NB4 (cell line): ENCODE results near the gene ADARB2.

Experiments used
- DNase-seq: peaks from one replicate; pipeline ENCODE4 v3.0.0; 2010; ENCODE audit warnings: low read depth
- H3K4me3 ChIP-seq: one replicate; pipeline ENCODE4 v1.5.1; 2011; ENCODE audit warnings: mild to moderate bottlenecking, low read depth, low read length, moderate library complexity
- CTCF ChIP-seq: IDR thresholded peaks from one replicate; pipeline ENCODE4 v1.5.1; 2012; ENCODE audit warnings: low read depth, low read length
- MAX ChIP-seq: IDR thresholded peaks from 2 replicates; pipeline ENCODE4 v1.6.1; 2011; ENCODE audit warnings: low read depth, low read length
- MYC ChIP-seq: IDR thresholded peaks from 2 replicates; pipeline ENCODE4 v1.6.1; 2011; ENCODE audit warnings: low read depth, low read length
- POLR2A ChIP-seq: IDR thresholded peaks from 2 replicates; pipeline ENCODE4 v1.6.1; 2011; ENCODE audit warnings: mild to moderate bottlenecking; ENCODE audit not compliant: insufficient read length; ENCODE audit errors: extremely low read depth

ADARB2 gene

GRCh38 chr10:1709161-1709560, 28.2 kb downstream of the ADARB2 start:
- TF ChIP-seq POLR2A, result no peak
- TF ChIP-seq MYC, result no peak
- TF ChIP-seq CTCF, result no peak
- no peak for TF ChIP-seq MAX
- no peak overlapping the region for H3K4me3 ChIP-seq
- DNase-seq, result no peak

- TF ChIP-seq CTCF (no peak), MYC (no peak), MAX (no peak)
- no peak overlapping the region for H3K4me3 ChIP-seq
- DNase-seq, result no peak
These were observed 28.6 kb downstream of the ADARB2 start for GRCh38 chr10:1708746-1709145.

DNA sequence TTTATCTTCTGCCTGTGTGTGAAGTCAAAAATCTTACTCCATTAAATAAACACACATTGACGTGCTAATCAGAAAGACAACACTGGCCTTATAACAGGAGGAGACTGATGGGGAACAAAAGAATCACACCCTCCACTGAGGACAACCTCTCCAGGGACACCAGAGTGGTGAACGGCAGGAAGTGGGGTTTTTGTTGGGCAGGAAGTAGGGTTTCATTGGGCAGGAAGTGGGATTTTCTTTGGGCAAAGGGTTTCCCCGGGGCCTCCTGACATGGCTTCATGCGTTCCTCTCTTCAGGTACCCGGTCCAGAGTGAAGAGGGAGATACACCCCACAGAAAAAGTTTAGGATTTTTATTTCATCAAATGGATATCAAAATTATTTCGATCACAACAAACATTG, 30.6 kb downstream of the ADARB2 start:
- no peak for DNase-seq
- TF ChIP-seq MAX, result no peak
- TF ChIP-seq POLR2A, result no peak
- no peak for TF ChIP-seq CTCF
- TF ChIP-seq MYC, result no peak
- no peak overlapping the region for H3K4me3 ChIP-seq

GRCh38 chr10:1706256-1706655, 31.1 kb downstream of the ADARB2 start:
- no peak overlapping the region for H3K4me3 ChIP-seq
- DNase-seq, result no peak
- TF ChIP-seq MYC, result no peak
- TF ChIP-seq POLR2A, result no peak
- TF ChIP-seq MAX, result no peak
- no peak for TF ChIP-seq CTCF

- no peak for DNase-seq
- no peak overlapping the region for H3K4me3 ChIP-seq
- TF ChIP-seq POLR2A, result no peak
- no peak for TF ChIP-seq CTCF
- TF ChIP-seq MYC, result no peak
- TF ChIP-seq MAX, result no peak
These were observed 39.1 kb downstream of the ADARB2 start for GRCh38 chr10:1698185-1698584.

- TF ChIP-seq MYC, result no peak
- no peak for TF ChIP-seq MAX
- no peak for TF ChIP-seq POLR2A
- TF ChIP-seq CTCF, result no peak
- H3K4me3 ChIP-seq, result no peak overlapping the region
- DNase-seq, result no peak
These were observed 41.2 kb downstream of the ADARB2 start for GRCh38 chr10:1696106-1696505.
